ENCODE measurements around the gene IL16. TPM values are rescaled to one million over a fixed set of nuclear protein-coding genes. Genes with fewer than 3 reads are reported as not detected.

The IL16 gene
- polyA plus RNA-seq, 2 of the 4 experiments (the other 2 are of a cell fraction), result 0.09 TPM; not detected in 1

- H3K4me1 ChIP-seq, result no peaks in the 10 kb centered on the region
- H3K9me3 ChIP-seq, result no peaks in the 10 kb centered on the region
- POLR2A ChIA-PET, result no interaction called here
- CTCF ChIA-PET, result interaction anchor here (0.6 to 2.0 kb wide), 7 partner anchors 9 to 154 kb away, joined by 3 to 11 read pairs (median 4); no protein-coding TSS in a partner anchor
- no peak for TF ChIP-seq KDM1A (IDR thresholded peaks at IDR 0.05; ENCODE audit: low read depth)
- TF ChIP-seq MYC (IDR thresholded peaks at IDR 0.05; ENCODE audit: borderline replicate concordance, low read length), result no peak
- TF ChIP-seq ZNF302 (CRISPR knock-in tag; IDR thresholded peaks at IDR 0.05), result no peak
- H3K27ac ChIP-seq, result no peak overlapping the region
- ATAC-seq, result no peak
- H3K4me3 ChIP-seq, result no peak overlapping the region
- H3K4me2 ChIP-seq, result no peak overlapping the region
- 1% methylated on average over 2 of the region's 2 CpGs for WGBS (ENCODE audit: missing lambda C conversion rate)
- no peak for DNase-seq (ENCODE audit: low read depth in 1 of 2, low spot score in 1 of 2)
- FAIRE-seq, result no peak
These were observed 60.8 kb downstream of the IL16 start for GRCh38 chr15:81257435-81257834.

GRCh38 chr15:81258455-81258854 lies 61.8 kb downstream of the IL16 start:
- Histone ChIP-seq H3K27ac (no peak overlapping the region), H3K9me3 (no peaks in the 10 kb centered on the region), H3K4me2 (no peak overlapping the region), H3K4me1 (no peaks in the 10 kb centered on the region), H3K4me3 (no peak overlapping the region)
- TF ChIP-seq RAD21 (conservative IDR thresholded peaks at IDR 0.05 in 1 of 2, IDR thresholded peaks at IDR 0.05 in 1 of 2) (no peak), CHD4 (IDR thresholded peaks at IDR 0.05; ENCODE audit: borderline replicate concordance) (no peak), POLR2A (IDR thresholded peaks at IDR 0.05; ENCODE audit: low read length) (no peak), PHF8 (IDR thresholded peaks at IDR 0.05; ENCODE audit: borderline replicate concordance, low read depth) (no peak), JUN (IDR thresholded peaks at IDR 0.05) (no peak), KDM5A (IDR thresholded peaks at IDR 0.05) (no peak), MAZ (IDR thresholded peaks at IDR 0.05; ENCODE audit: borderline replicate concordance, low read depth, low read length) (no peak), HOXA7 (CRISPR knock-in tag; IDR thresholded peaks at IDR 0.05) (no peak), MAFK (IDR thresholded peaks at IDR 0.05; ENCODE audit: partially characterized antibody) (no peak), ELK1 (IDR thresholded peaks at IDR 0.05; ENCODE audit: low read depth, low read length) (no peak)
- CTCF ChIA-PET, result interaction anchor here (0.6 to 3.0 kb wide), 8 partner anchors 8 to 152 kb away, joined by 3 to 14 read pairs (median 5); no protein-coding TSS in a partner anchor
- DNase-seq (ENCODE audit: low read depth in 1 of 2, low spot score in 1 of 2) (no peak), FAIRE-seq (no peak), ATAC-seq (no peak)
- 54% methylated on average over 8 of the region's 8 CpGs for WGBS (ENCODE audit: missing lambda C conversion rate)
- POLR2A ChIA-PET, result no interaction called here

- FAIRE-seq, result no peak
- CTCF ChIA-PET, result interaction anchor here (0.6 to 3.0 kb wide), 9 partner anchors 9 to 153 kb away, joined by 3 to 14 read pairs (median 7); no protein-coding TSS in a partner anchor
These were observed 63.1 kb downstream of the IL16 start for GRCh38 chr15:81259760-81260298.

More at GRCh38 chr15:81259760-81260298, 63.1 kb downstream of the IL16 start:
- TF ChIP-seq MYC (IDR thresholded peaks at IDR 0.05; ENCODE audit: borderline replicate concordance, low read length) (no peak), ZSCAN20 (CRISPR knock-in tag; IDR thresholded peaks at IDR 0.05) (no peak), GATA3 (IDR thresholded peaks at IDR 0.05; ENCODE audit: borderline replicate concordance) (no peak), JUNB (IDR thresholded peaks at IDR 0.05) (no peak), REST (IDR thresholded peaks at IDR 0.05) (no peak), CHD2 (IDR thresholded peaks at IDR 0.05; ENCODE audit: low read length, partially characterized antibody) (no peak), FOXS1 (CRISPR knock-in tag; IDR thresholded peaks at IDR 0.05) (no peak), PBX3 (IDR thresholded peaks at IDR 0.05) (no peak), RAD21 (conservative IDR thresholded peaks at IDR 0.05 in 1 of 2, IDR thresholded peaks at IDR 0.05 in 1 of 2) (no peak), TFCP2L1 (CRISPR knock-in tag; IDR thresholded peaks at IDR 0.05) (no peak)
- TF ChIP-seq, protein P1, sequence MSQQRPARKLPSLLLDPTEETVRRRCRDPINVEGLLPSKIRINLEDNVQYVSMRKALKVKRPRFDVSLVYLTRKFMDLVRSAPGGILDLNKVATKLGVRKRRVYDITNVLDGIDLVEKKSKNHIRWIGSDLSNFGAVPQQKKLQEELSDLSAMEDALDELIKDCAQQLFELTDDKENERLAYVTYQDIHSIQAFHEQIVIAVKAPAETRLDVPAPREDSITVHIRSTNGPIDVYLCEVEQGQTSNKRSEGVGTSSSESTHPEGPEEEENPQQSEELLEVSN (IDR thresholded peaks at IDR 0.05; ENCODE audit: borderline replicate concordance, low read depth), result no peak
- TF ChIP-seq, protein P2, sequence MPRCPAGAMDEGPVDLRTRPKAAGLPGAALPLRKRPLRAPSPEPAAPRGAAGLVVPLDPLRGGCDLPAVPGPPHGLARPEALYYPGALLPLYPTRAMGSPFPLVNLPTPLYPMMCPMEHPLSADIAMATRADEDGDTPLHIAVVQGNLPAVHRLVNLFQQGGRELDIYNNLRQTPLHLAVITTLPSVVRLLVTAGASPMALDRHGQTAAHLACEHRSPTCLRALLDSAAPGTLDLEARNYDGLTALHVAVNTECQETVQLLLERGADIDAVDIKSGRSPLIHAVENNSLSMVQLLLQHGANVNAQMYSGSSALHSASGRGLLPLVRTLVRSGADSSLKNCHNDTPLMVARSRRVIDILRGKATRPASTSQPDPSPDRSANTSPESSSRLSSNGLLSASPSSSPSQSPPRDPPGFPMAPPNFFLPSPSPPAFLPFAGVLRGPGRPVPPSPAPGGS (IDR thresholded peaks at IDR 0.05), result no peak
- DNase-seq (ENCODE audit: low read depth in 1 of 2, low spot score in 1 of 2) (no peak), ATAC-seq (no peak)
- 31% methylated on average over 4 of the region's 4 CpGs for WGBS (ENCODE audit: missing lambda C conversion rate)
- POLR2A ChIA-PET, result no interaction called here
- H3K9me3 ChIP-seq, result no peaks in the 10 kb centered on the region
- no peaks in the 10 kb centered on the region for H3K4me1 ChIP-seq
- H3K4me3 ChIP-seq, result no peak overlapping the region
- H3K4me2 ChIP-seq, result no peak overlapping the region
- no peak overlapping the region for H3K27ac ChIP-seq
